GM19099 (cell line): ENCODE results near the gene NPIPB6.
"Not testable (repeated sequence)": the region's sequence is repeated elsewhere in the genome, so short reads cannot be mapped to it uniquely, and the experiment has no call there.

Experiments used
- POLR2A ChIP-seq: IDR thresholded peaks from 3 replicates; pipeline ENCODE4 v1.6.1; 2011; ENCODE audit warnings: low read depth; ENCODE audit not compliant: insufficient read length; ENCODE audit errors: extremely low read depth

The NPIPB6 gene

DNA sequence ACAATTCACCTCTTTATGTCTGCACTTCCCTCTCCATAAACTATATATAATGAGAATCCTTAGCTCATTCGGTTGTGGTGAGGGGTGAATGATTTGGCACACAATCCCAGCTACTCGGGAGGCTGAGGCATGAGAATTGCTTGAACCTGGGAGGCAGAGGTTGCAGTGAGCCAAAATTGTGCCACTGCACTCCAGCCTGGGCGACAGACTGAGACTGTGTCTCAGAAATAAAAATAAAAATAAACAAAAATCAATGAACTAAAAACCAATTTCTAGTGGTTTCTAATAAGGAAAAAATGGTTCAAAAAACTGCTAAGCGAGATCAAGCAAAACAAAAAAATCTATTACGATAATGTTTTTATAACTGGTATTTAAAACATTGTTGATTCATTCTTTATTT, at the start of gene NPIPB6:
Gene NPIPB6, minus strand, starts transcription at position 101 of the 400 bp plus-strand sequence. CDS start 686 bp downstream, outside the sequence.
- TF ChIP-seq POLR2A: not testable (repeated sequence)

GRCh38 chr16:28403220-28404072, 40.1 kb upstream of the NPIPB6 start, which contains the start of gene EIF3CL:
TSS of gene EIF3CL (minus strand) at chr16:28403841. CDS start at chr16:28403618, 223 bp downstream.
- not testable (repeated sequence) for TF ChIP-seq POLR2A

- TF ChIP-seq POLR2A: no peak
These were observed 36.3 kb downstream of the NPIPB6 start for GRCh38 chr16:28326881-28327610.

DNA sequence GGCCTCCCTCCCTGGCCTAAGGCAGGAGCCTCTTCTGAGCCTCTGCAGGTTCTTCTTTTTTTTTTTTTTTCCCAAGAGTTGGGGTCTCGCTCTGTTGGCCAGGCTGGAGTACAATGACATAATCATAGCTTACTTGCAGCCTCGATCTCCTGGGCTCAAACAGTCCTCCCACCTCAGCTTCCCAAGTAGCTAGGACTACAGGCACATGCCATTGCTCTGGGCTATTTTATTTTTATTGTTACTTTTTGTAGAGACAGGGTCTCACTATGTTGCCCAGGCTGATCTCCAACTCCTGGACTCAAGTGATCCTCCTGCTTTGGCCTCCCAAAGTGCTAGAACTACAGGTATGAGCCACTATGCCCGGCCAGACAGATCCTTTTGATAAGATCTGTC, 38.4 kb downstream of the NPIPB6 start:
- no peak for TF ChIP-seq POLR2A

DNA sequence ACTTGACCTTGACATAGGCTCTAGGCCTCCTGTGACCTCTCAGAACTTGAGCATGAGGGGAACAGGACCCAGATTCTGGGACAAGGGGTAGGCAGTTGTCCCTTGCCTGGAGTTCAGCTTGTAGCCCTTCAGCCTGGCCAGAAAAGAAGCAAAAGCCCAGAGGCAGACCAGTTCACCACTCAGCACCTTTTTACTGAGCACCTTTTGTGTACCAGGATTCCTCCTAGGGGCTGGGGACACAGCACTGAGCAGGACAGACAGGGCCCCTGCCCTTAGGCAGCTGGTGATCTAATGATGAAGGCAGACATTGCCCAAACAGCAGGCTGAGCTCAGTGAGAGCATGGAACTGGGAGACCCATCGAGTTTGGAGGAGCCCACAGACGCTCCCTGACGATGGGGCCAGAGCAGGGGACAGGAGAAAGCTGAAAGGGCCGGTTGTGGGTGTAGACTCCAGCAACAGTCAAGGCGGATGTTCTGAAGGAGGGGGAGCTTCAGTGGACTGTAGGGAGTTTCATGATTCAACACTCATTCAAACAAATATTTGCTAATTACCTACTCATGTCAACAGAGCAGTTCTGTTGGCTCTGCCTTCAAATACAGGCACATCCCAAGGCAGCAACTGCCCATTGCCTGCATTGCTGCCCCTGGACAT, 38.9 kb downstream of the NPIPB6 start:
- no peak for TF ChIP-seq POLR2A

- no peak for TF ChIP-seq POLR2A
These were observed 41.5 kb downstream of the NPIPB6 start for GRCh38 chr16:28321700-28322411.

- no peak for TF ChIP-seq POLR2A
These were observed 42.6 kb downstream of the NPIPB6 start for GRCh38 chr16:28320741-28321140.

DNA sequence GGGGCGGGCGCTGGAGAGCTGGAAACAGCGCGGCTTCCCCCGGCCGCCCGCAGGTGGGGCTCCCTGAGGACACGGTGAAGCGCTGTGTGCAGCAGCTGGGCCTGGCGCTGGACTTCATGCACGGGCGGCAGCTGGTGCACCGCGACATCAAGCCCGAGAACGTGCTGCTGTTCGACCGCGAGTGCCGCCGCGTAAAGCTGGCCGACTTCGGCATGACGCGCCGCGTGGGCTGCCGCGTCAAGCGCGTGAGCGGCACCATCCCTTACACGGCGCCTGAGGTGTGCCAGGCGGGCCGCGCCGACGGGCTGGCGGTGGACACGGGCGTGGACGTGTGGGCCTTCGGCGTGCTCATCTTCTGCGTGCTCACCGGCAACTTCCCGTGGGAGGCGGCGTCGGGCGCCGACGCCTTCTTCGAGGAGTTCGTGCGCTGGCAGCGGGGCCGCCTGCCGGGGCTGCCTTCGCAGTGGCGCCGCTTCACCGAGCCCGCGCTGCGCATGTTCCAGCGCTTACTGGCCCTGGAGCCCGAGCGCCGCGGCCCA, 43.2 kb downstream of the NPIPB6 start:
- TF ChIP-seq POLR2A: no peak

DNA sequence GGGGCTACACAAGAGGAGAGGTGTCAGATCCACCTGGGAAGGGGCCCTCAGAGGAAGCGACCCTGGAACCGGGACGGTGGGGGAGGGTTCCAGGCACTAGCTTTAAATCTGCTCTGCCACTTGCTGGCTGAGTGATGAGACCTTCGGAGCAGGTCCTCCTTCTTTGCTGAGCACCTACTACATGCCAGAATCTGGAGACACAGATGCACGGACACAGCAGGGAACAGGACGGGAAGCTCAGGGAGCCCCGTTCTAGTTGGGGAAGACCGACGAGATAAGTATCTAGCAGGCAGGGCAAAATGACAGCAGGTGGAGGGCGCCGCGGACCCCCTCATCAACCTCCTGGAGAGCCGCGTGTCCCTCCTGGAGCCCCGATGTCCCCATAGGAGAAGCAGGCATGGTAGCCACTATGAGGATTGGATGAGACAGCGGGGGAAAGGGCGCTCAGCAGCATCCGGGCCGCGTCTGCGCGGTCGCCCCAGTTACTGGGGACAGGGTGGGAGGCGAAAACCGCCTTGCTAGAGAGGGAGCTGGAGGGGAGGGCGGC, 43.8 kb downstream of the NPIPB6 start:
- no peak for TF ChIP-seq POLR2A

DNA sequence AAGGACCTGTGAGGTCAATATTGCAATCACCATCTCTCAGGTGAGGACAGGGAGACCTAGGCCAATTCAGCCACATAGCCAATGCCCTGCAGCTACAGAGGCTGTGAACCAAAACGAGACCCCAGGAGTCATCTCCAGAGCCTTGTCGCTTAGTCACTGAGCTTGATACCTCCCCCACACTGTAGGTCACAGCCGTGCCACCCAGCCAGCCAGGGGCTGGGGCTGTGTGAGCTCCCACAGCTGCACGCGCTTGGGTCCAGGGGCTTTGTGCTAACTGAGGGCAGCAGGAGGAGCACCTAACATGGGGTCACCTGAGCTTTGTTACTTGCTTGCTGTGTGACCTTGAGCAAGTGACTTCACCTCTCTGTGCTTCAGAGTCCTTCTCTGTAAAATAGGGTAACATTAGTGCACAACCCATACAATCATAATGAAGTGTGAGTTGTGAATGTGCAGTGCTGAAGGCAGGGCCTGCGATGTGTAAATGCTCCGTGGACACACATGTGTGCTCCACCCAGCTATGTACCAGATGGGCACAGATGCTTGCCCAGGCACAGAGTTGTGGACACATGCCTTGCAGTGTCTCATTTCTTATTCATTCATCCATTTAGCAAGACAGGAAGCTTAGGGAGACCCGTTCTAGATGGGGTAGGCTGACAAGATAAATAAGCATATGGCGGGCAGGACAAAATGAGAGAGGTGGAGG, 45.1 kb downstream of the NPIPB6 start:
- no peak for TF ChIP-seq POLR2A

GRCh38 chr16:28317040-28317880, 46.0 kb downstream of the NPIPB6 start:
- TF ChIP-seq POLR2A: no peak

GRCh38 chr16:28316054-28316453, 47.3 kb downstream of the NPIPB6 start:
- TF ChIP-seq POLR2A: no peak

DNA sequence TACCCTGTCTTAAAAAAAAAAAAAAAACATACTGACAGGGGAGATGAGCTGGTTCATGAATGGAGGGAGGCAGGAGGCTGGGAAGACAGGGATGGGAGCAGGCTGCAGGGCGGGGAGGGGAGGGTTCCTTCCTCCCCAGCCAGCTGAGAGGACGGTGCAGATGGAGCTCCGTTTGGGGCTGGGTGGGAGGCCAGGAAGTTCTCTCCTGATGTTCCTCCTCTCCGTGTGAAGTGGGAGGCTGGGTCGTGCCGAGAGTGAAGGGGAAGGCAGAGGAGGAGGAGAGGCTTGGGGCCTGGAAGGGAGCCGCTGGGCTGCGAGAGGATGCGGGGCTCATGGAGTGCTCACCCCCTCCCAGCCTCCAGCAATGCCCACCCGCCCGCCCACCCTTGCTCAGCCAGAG, 49.7 kb downstream of the NPIPB6 start:
- no peak for TF ChIP-seq POLR2A
